Middle frontal gyrus (tissue), 1 donor: ENCODE measurements around the gene TBC1D3B.
"Not testable (repeated sequence)": the region's sequence is repeated elsewhere in the genome, so short reads cannot be mapped to it uniquely, and the experiment has no call there.

Experiments used
- DNase-seq: peaks from one replicate; pipeline ENCODE4 v3.0.0-alpha.2; 2015; ENCODE audit warnings: low spot score; ENCODE audit errors: extremely low spot score

The TBC1D3B gene

GRCh38 chr17:36131421-36131820, 45.0 kb downstream of the TBC1D3B start:
- no peak for DNase-seq

GRCh38 chr17:36130346-36130745, 46.1 kb downstream of the TBC1D3B start:
- no peak for DNase-seq

GRCh38 chr17:36129616-36130015, 46.8 kb downstream of the TBC1D3B start:
- DNase-seq: no peak

GRCh38 chr17:36128411-36128978, 47.9 kb downstream of the TBC1D3B start:
- no peak for DNase-seq

GRCh38 chr17:36127911-36128310, 48.5 kb downstream of the TBC1D3B start:
- no peak for DNase-seq

GRCh38 chr17:36127199-36127893, 49.1 kb downstream of the TBC1D3B start:
- DNase-seq: no peak

- no peak for DNase-seq
Observed at GRCh38 chr17:36124879-36125824, 51.3 kb downstream of the TBC1D3B start.

- no peak for DNase-seq
Observed at GRCh38 chr17:36123431-36123830, 53.0 kb downstream of the TBC1D3B start.

- not testable (repeated sequence) for DNase-seq
Observed at GRCh38 chr17:36121099-36121498, 55.3 kb downstream of the TBC1D3B start.

GRCh38 chr17:36120221-36120620, 56.2 kb downstream of the TBC1D3B start:
- DNase-seq: no peak

- no peak for DNase-seq
Observed at GRCh38 chr17:36118477-36119353, 57.7 kb downstream of the TBC1D3B start.

GRCh38 chr17:36117505-36118382, 58.7 kb downstream of the TBC1D3B start:
- DNase-seq: no peak
